Osteocyte (in vitro differentiated cells): ENCODE results near the gene PPFIA3. TPM values are rescaled to one million over a fixed set of nuclear protein-coding genes. Genes with fewer than 3 reads are reported as not detected.
"Not testable (repeated sequence)": the region's sequence is repeated elsewhere in the genome, so short reads cannot be mapped to it uniquely, and the experiment has no call there.

Experiments used
- DNase-seq: peaks from one replicate; pipeline ENCODE4 v3.0.0; 2021; ENCODE audit warnings: mixed read lengths; ENCODE audit not compliant: unreplicated experiment; ENCODE audit errors: extremely low spot score
- H3K27ac Mint-ChIP-seq: one replicate; pipeline ENCODE4 v1.8.0; 2021; ENCODE audit warnings: mild to moderate bottlenecking, mixed read lengths; ENCODE audit not compliant: unreplicated experiment
- H3K27me3 Mint-ChIP-seq: one replicate; pipeline ENCODE4 v1.8.0; 2021; ENCODE audit warnings: mixed read lengths; ENCODE audit not compliant: unreplicated experiment
- H3K36me3 Mint-ChIP-seq: one replicate; pipeline ENCODE4 v1.8.0; 2021; ENCODE audit warnings: mixed read lengths; ENCODE audit not compliant: unreplicated experiment
- H3K4me1 Mint-ChIP-seq: one replicate; pipeline ENCODE4 v1.8.0; 2021; ENCODE audit warnings: mixed read lengths; ENCODE audit not compliant: unreplicated experiment
- H3K4me3 Mint-ChIP-seq: one replicate; pipeline ENCODE4 v1.8.0; 2021; ENCODE audit warnings: mild to moderate bottlenecking, moderate library complexity, mixed read lengths; ENCODE audit not compliant: unreplicated experiment
- H3K9me3 Mint-ChIP-seq: one replicate; pipeline ENCODE4 v1.8.0; 2021; ENCODE audit warnings: mixed read lengths; ENCODE audit not compliant: unreplicated experiment
- total RNA-seq: library from RNA; stranded (reverse); gene quantifications from 2 replicates; pipeline ENCODE4 v1.2.1, GENCODE V29; 2021
- TF ChIP-seq, protein P1 (sequence below): fragments of 200-600 bp; sonication (generic); IDR thresholded peaks from 2 replicates; pipeline ENCODE4 v1.5.0; 2021; ENCODE audit warnings: antibody characterized with exemption, mild to moderate bottlenecking, moderate library complexity

Gene PPFIA3
- total RNA-seq, 1 donor from 2014 or later: 6.6 TPM

DNA sequence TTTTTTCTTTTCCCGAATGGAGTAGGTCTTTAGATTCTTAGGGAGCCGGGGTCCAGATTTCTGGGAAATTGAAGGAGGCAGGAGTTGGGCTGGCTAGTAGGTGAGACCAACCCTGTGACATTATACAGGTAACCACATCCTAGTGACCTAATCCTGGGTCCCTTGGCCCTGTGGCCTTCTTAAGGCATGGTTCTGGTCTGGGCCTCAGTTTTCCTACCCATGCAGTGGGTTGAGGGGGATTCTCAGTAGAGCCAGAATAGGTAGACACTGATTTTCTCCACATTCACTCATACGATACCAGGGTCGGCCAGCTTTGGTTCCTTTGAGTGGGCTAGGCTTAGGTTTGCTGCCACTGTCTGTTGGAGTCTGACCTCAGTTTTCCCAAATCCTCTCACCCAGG is 7.2 kb downstream of the PPFIA3 start:
- Mint-ChIP-seq H3K27ac (no peak overlapping the region), H3K27me3 (no peaks in the 10 kb centered on the region), H3K9me3 (no peaks in the 10 kb centered on the region), H3K4me1 (peaks cover 16% of the 10 kb centered on the region), H3K4me3 (no peak overlapping the region), H3K36me3 (no peaks in the 10 kb centered on the region)
- TF ChIP-seq, protein P1, sequence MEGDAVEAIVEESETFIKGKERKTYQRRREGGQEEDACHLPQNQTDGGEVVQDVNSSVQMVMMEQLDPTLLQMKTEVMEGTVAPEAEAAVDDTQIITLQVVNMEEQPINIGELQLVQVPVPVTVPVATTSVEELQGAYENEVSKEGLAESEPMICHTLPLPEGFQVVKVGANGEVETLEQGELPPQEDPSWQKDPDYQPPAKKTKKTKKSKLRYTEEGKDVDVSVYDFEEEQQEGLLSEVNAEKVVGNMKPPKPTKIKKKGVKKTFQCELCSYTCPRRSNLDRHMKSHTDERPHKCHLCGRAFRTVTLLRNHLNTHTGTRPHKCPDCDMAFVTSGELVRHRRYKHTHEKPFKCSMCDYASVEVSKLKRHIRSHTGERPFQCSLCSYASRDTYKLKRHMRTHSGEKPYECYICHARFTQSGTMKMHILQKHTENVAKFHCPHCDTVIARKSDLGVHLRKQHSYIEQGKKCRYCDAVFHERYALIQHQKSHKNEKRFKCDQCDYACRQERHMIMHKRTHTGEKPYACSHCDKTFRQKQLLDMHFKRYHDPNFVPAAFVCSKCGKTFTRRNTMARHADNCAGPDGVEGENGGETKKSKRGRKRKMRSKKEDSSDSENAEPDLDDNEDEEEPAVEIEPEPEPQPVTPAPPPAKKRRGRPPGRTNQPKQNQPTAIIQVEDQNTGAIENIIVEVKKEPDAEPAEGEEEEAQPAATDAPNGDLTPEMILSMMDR: no peak
- DNase-seq: no peak

DNA sequence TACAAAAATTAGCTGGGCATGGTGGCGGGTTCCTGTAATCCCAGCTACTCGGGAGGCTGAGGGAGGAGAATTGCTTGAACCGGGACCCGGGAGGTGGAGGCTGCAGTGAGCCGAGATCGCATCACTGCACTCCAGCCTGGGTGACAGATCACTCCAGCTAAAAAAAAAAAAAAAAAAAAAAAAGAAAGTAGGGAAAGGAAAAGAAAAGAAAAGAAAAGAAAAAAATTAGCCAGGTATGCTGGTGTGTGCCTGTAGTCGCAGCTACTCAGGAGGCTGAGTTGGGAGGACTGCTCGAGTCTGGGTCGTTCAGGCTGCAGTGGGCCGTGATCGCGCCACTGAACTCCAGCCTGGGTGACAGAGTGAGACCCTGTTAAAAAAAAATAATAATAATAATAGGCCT is 7.9 kb downstream of the PPFIA3 start:
- H3K9me3 Mint-ChIP-seq, H3K27ac Mint-ChIP-seq, DNase-seq, H3K27me3 Mint-ChIP-seq, H3K36me3 Mint-ChIP-seq: not testable (repeated sequence)
- Mint-ChIP-seq H3K4me1 (peaks cover 16% of the 10 kb centered on the region), H3K4me3 (peak overlapping the region; percentile 38)

DNA sequence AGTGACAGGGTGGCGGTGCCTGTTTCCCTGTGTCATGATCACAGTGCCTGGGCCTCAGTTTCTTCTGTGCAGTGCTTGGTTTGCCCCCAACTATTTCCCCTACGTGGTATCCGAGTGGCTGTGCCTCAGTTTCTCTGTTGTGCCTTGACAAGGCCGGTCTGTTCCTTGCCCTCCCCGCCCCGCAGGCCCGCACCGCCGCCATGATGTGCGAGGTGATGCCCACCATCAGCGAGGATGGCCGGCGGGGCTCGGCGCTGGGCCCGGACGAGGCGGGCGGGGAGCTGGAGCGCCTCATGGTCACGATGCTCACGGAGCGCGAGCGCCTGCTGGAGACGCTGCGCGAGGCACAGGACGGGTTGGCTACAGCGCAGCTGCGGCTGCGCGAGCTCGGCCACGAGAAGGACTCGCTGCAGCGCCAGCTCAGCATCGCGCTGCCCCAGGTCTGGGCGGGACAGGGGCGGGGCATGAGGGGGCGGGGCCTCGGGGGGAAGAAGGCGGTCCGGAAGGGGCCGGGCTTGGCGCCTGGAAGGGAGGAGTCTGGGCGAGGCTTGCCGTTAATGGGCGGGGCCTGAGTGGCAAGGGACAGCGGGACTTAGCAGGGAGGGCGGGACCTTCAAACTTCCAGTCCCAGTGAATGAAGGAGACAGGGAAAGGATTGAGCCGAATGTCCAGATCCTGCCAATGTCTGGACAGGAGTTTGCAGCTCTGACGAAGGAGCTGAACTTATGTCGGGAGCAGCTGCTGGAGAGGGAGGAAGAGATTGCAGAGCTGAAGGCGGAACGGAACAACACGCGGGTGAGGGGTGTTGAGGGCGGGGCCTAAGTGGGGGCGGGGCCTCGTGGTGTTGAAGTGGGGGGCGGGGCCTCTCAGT is 8.6 kb downstream of the PPFIA3 start:
- Mint-ChIP-seq H3K4me3 (peak overlapping the region; percentile 81), H3K27ac (peak overlapping the region; percentile 77)

GRCh38 chr19:49128545-49129237 is 9.3 kb downstream of the PPFIA3 start:
- Mint-ChIP-seq H3K4me1 (peaks cover 16% of the 10 kb centered on the region), H3K27me3 (no peaks in the 10 kb centered on the region), H3K36me3 (no peaks in the 10 kb centered on the region), H3K4me3 (peak overlapping the region; percentile 81), H3K9me3 (no peaks in the 10 kb centered on the region), H3K27ac (peak overlapping the region; percentile 4)
- TF ChIP-seq, protein P1: no peak
- no peak for DNase-seq

More for the DNA sequence above, 8.6 kb downstream of the PPFIA3 start:
- H3K36me3 Mint-ChIP-seq: no peaks in the 10 kb centered on the region
- TF ChIP-seq, protein P1: peak; percentile 9
- no peaks in the 10 kb centered on the region for H3K9me3 Mint-ChIP-seq
- peak; percentile 99 for DNase-seq
- peaks cover 16% of the 10 kb centered on the region for H3K4me1 Mint-ChIP-seq
- H3K27me3 Mint-ChIP-seq: no peaks in the 10 kb centered on the region

DNA sequence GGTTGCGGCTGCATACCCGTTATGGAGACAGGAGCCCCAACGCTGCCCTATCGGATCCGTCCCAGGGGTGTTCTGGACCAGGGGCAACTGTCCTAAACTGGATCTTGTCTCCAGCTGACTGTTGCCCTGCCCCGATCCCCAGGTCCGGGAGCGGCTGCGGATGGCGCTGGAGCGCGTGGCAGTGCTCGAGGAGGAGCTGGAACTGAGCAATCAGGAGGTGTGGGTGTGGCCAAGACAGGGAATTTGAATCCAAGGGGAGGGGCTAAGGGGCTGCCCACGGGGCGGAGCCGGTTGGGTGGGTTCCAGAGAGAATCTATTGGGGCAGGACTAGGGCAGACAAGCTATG is 9.9 kb downstream of the PPFIA3 start:
- peak overlapping the region; percentile 81 for H3K4me3 Mint-ChIP-seq
- DNase-seq: no peak
- H3K9me3 Mint-ChIP-seq: no peaks in the 10 kb centered on the region
- H3K27me3 Mint-ChIP-seq: no peaks in the 10 kb centered on the region
- no peaks in the 10 kb centered on the region for H3K36me3 Mint-ChIP-seq
- H3K4me1 Mint-ChIP-seq: peaks cover 16% of the 10 kb centered on the region
- TF ChIP-seq, protein P1: no peak
- H3K27ac Mint-ChIP-seq: peak overlapping the region; percentile 54
